ENCODE results near the gene HVCN1.
"Not testable (repeated sequence)": the region's sequence is repeated elsewhere in the genome, so short reads cannot be mapped to it uniquely, and the experiment has no call there.

HVCN1 gene

GRCh38 chr12:110661337-110661972 is 27.5 kb downstream of the HVCN1 start:
- DNase-seq = peak; percentile 57

GRCh38 chr12:110658878-110659277 is 30.0 kb downstream of the HVCN1 start:
- DNase-seq = no peak

- no peak for DNase-seq
Observed at GRCh38 chr12:110658242-110658641, 30.7 kb downstream of the HVCN1 start.

GRCh38 chr12:110657747-110658146 is 31.2 kb downstream of the HVCN1 start:
- no peak for DNase-seq

- DNase-seq = no peak
Observed at GRCh38 chr12:110656071-110656655, 32.8 kb downstream of the HVCN1 start.

GRCh38 chr12:110654238-110654637 is 34.7 kb downstream of the HVCN1 start:
- DNase-seq = not testable (repeated sequence)

- no peak for DNase-seq
Observed at GRCh38 chr12:110649341-110649847, 39.5 kb downstream of the HVCN1 start.

GRCh38 chr12:110647631-110648040 is 41.3 kb downstream of the HVCN1 start:
- DNase-seq = peak; percentile 8

- no peak for DNase-seq
Observed at GRCh38 chr12:110641521-110641920, 47.4 kb downstream of the HVCN1 start.

GRCh38 chr12:110640275-110641025 is 48.5 kb downstream of the HVCN1 start:
- no peak for DNase-seq

- no peak for DNase-seq
Observed at GRCh38 chr12:110639336-110640141, 49.4 kb downstream of the HVCN1 start.

GRCh38 chr12:110638796-110639195 is 50.1 kb downstream of the HVCN1 start:
- DNase-seq = no peak

- no peak for DNase-seq
Observed at GRCh38 chr12:110637869-110638441, 51.0 kb downstream of the HVCN1 start.

- no peak for DNase-seq
Observed at GRCh38 chr12:110636516-110636915, 52.4 kb downstream of the HVCN1 start.

- no peak for DNase-seq
Observed at GRCh38 chr12:110635055-110635454, 53.9 kb downstream of the HVCN1 start.

GRCh38 chr12:110627500-110628195 is 61.3 kb downstream of the HVCN1 start:
- DNase-seq = no peak

GRCh38 chr12:110622582-110622981 is 66.3 kb downstream of the HVCN1 start:
- no peak for DNase-seq

GRCh38 chr12:110619534-110619953 is 69.4 kb downstream of the HVCN1 start:
- no peak for DNase-seq

- no peak for DNase-seq
Observed at GRCh38 chr12:110616471-110617115, 72.3 kb downstream of the HVCN1 start.

- no peak for DNase-seq
Observed at GRCh38 chr12:110615171-110615570, 73.7 kb downstream of the HVCN1 start.

Data from CD4-positive, alpha-beta T cell treated with Interleukin-12 subunit alpha and Interleukin-12 subunit beta, for 1 hour (primary cell).